ENCODE data around the gene S1PR4.

S1PR4 gene

DNA sequence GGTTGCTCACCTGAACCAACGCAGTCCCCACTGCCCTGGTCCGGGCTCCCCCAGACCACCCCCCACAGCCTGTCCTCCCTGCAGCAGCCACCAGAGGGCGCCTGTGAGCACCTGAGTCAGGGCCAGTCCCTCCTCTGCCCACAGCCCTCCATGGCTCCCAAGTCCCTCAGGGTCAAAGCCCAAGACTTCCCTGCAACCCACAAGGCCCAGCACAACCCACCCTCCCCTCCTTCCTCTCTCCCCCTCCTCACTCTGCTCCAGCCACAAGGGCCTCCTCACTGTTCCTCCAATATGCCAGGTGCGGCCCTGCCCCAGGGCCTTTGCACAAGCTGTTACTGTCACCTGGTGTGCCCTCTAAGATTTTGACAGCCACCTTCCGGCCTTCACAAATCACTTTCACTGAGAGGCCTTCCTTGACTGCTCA is 31.9 kb upstream of the S1PR4 start:
- TF ChIP-seq GATA3 (IDR thresholded peaks at IDR 0.05; ENCODE audit: low read depth, low read length) = no peak
- TF ChIP-seq GATA2 (IDR thresholded peaks at IDR 0.05; ENCODE audit: low read depth, low read length) = no peak

- TF ChIP-seq GATA3 (IDR thresholded peaks at IDR 0.05; ENCODE audit: low read depth, low read length) (no peak), GATA2 (IDR thresholded peaks at IDR 0.05; ENCODE audit: low read depth, low read length) (no peak)
These were observed 30.1 kb upstream of the S1PR4 start for GRCh38 chr19:3148503-3148902.

DNA sequence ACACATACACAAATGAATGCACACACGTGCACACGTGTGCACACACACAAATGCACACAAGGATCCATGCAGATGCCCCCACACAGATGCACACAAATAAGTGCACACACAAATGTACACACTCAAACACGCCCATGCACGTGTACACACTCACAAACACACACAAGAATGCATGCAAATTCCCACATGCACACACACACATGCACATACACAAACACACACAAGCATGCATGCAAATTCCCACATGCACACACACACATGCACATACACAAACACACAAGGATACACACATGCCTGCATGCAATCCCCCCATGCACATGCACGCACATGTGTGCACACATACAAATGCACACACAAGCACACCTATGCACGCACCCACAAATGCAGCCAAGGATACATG is 29.5 kb upstream of the S1PR4 start:
- TF ChIP-seq GATA2 (IDR thresholded peaks at IDR 0.05; ENCODE audit: low read depth, low read length) = no peak
- no peak for TF ChIP-seq GATA3 (IDR thresholded peaks at IDR 0.05; ENCODE audit: low read depth, low read length)

GRCh38 chr19:3149526-3150505 is 28.8 kb upstream of the S1PR4 start:
- TF ChIP-seq GATA2 (IDR thresholded peaks at IDR 0.05; ENCODE audit: low read depth, low read length) = no peak
- no peak for TF ChIP-seq GATA3 (IDR thresholded peaks at IDR 0.05; ENCODE audit: low read depth, low read length)

DNA sequence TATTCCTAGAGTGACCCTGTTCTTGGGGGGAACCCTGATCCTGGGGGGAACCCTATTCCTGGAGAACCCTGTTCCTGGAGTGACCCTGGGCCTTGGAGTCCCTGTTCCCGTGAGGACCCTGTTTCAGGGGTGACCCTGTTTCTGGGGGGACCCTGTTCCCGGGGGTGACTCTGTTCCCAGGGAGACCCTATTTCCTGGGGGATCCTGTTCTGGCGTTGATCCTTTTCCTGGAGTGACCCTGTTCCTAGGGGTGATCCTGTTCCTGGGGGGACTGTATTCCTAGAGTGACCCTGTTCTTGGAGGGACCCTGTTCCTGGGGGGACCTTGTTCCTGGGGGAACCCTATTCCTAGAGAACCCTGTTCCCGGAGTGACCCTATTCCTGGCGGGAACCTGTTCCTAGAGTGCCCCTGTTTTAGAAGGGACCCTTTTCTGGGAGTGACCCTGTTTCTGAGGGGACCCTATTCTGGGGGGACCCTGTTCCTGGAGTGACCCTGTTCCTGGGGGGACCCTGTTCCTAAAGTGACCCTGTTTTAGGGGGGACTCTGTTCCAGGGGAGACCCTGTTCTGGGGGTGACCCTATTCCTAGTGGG is 27.7 kb upstream of the S1PR4 start:
- TF ChIP-seq GATA3 (IDR thresholded peaks at IDR 0.05; ENCODE audit: low read depth, low read length) = no peak
- no peak for TF ChIP-seq GATA2 (IDR thresholded peaks at IDR 0.05; ENCODE audit: low read depth, low read length)

DNA sequence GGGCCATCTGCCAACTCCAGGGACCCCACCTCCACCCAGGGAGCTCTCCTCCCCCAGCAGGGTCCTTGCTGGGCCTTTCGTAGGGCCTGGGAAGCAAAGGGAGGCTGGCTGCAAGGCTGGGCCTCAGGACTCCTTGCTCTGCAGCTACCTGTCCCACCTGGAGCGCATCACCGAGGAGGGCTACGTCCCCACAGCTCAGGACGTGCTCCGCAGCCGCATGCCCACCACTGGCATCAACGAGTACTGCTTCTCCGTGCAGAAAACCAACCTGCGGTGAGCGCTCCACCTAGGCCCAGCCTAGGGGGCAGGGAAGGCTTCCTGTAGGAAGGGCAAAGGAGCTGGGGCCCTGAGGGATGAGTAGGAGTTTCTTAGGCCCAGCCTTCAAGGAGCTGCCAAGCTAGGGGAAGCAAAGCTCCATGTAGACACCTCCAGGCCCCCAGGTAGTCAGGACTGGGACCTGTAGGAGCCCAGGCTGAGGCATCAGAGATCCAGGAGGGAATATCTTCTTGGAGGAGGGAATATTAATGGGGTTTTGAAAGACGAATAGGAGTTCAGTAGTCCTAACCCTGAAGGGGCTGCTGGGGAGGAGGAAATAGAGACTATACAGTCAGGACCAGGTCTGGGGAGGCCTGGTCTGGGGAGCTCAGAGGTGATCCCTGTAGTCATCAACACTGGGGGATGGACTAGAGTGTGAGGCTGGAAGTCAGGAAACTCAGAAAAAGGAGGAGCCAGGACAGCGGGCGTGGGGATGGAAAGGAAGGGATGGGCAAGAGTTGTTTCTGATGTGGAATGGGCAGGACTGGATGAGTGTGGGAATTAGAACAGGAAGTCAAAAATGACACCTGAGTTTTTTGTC is 26.8 kb upstream of the S1PR4 start:
- TF ChIP-seq GATA2 (IDR thresholded peaks at IDR 0.05; ENCODE audit: low read depth, low read length) (no peak), GATA3 (IDR thresholded peaks at IDR 0.05; ENCODE audit: low read depth, low read length) (no peak)

DNA sequence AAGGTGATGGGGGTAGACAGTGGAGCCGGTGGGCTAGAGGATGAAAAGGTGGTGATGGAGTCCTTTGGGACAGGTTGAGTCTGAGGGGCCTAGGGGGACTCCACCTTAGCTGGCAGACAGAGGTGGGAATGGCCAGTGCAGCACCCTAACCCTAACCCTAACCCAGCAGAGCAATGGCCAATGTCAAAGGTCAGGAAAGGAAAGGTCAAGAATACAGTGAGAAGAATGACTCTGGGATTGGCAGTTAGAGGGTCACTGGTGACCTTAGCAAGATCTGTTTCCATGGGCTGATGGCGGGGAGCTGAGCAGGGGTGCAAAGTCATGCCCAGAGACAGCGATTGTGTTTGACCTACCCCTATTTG is 26.2 kb upstream of the S1PR4 start:
- TF ChIP-seq GATA2 (IDR thresholded peaks at IDR 0.05; ENCODE audit: low read depth, low read length) = no peak
- no peak for TF ChIP-seq GATA3 (IDR thresholded peaks at IDR 0.05; ENCODE audit: low read depth, low read length)

DNA sequence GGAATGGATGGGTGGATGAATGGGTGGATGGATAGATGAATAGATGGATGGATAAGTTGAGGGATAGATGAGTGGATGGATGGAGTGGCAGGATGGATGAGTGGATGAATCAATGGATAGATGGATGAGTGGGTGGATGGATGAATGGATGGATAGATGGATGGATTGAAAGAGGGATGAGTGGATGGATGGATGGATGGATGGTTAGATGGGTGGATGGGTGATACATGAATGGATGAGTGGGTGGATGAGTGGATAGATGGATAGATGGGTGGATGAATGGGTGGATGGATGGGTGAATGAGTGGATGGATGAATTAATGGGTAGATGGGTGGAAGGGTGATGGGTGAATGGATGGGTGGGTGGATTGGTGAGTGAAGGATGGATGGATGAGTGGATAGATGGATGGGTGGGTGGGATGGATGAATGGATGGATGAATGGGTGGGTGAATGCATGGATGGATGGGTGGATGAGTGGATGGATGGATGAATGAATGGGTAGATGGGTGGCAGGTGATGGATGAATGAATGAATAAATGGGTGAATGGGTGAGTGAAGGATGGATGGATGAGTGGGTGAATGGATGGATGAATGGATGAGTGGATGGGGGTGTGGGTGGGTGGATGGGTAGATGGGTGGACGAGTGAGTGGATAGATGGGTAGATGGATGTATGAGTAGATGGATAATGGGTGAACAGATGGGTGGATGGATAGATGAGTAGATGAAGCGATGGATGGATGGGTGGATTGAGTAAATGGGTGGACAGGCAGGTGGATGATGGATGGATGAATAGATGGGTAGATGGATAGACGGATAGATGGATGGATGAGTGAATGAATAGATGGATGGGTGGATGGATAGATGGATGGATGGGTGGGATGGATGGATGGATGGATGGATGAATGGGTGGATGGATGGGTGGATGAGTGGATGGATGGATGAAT is 25.0 kb upstream of the S1PR4 start:
- TF ChIP-seq GATA2 (IDR thresholded peaks at IDR 0.05; ENCODE audit: low read depth, low read length) = no peak
- no peak for TF ChIP-seq GATA3 (IDR thresholded peaks at IDR 0.05; ENCODE audit: low read depth, low read length)

DNA sequence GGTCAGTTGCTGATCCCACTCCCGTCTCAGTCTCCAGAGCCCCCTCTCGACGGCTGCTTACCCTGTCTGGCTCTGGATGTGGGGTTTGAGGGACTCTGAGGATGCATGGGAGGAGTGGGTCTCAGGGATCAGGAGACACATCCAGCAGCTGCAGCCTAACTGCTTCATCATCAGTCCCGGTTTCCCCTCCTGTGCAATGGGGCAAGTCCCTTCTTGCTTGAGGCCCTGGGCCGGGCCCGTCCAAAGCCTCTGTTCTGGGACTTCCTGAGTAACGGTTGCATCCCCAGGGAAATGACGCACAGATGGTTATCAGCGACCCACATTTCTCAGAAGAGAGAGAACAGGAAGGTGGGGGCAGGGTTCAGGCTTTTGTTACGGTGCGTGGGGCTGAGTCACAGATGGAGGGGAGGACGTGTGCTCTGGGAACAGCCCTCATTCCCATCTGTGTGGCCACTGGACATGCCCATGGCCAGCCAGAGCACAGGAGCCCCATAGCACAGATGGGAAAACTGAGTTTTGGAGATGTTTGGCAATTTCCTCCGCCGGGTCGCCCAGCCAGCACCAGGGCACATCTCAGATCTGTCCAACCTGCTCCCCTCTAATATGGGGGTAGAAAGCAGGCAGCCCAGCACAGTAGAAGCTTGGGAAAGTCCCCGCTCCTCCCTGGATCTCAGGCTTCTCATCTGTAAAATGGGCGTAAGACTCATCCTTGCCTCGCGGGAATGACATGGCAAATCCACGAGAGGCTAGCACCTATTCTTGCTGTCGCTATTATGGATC is 23.4 kb upstream of the S1PR4 start:
- TF ChIP-seq GATA3 (IDR thresholded peaks at IDR 0.05; ENCODE audit: low read depth, low read length) (no peak), GATA2 (IDR thresholded peaks at IDR 0.05; ENCODE audit: low read depth, low read length) (peak; percentile 81)

- TF ChIP-seq GATA2 (IDR thresholded peaks at IDR 0.05; ENCODE audit: low read depth, low read length) (no peak), GATA3 (IDR thresholded peaks at IDR 0.05; ENCODE audit: low read depth, low read length) (no peak)
These were observed 21.3 kb upstream of the S1PR4 start for GRCh38 chr19:3157096-3157845.

GRCh38 chr19:3159565-3159964 is 19.0 kb upstream of the S1PR4 start:
- TF ChIP-seq GATA2 (IDR thresholded peaks at IDR 0.05; ENCODE audit: low read depth, low read length) = no peak
- no peak for TF ChIP-seq GATA3 (IDR thresholded peaks at IDR 0.05; ENCODE audit: low read depth, low read length)

- TF ChIP-seq GATA2 (IDR thresholded peaks at IDR 0.05; ENCODE audit: low read depth, low read length) (no peak), GATA3 (IDR thresholded peaks at IDR 0.05; ENCODE audit: low read depth, low read length) (no peak)
These were observed 18.4 kb upstream of the S1PR4 start for GRCh38 chr19:3160219-3160618.

All from SH-SY5Y (cell line).